Ishikawa (cell line): Measurements from ENCODE around the gene PTGFRN.

Source experiments
- CEBPB ChIP-seq: IDR thresholded peaks from 2 replicates; pipeline ENCODE4 v1.6.1; 2012
- CREB1 ChIP-seq: IDR thresholded peaks from 2 replicates; pipeline ENCODE4 v1.6.1; 2012; ENCODE audit warnings: low read depth
- EGR1 ChIP-seq: IDR thresholded peaks from 2 replicates; pipeline ENCODE4 v1.6.1; 2012
- EP300 ChIP-seq: IDR thresholded peaks from 2 replicates; pipeline ENCODE4 v1.6.1; 2012; ENCODE audit warnings: borderline replicate concordance
- FOXM1 ChIP-seq: IDR thresholded peaks from 2 replicates; pipeline ENCODE4 v1.6.1; 2012; ENCODE audit warnings: low read depth, borderline replicate concordance
- MAX ChIP-seq: IDR thresholded peaks from 2 replicates; pipeline ENCODE4 v1.6.1; 2012
- NFIC ChIP-seq: IDR thresholded peaks from 2 replicates; pipeline ENCODE4 v1.6.1; 2012
- RAD21 ChIP-seq: IDR thresholded peaks from 2 replicates; pipeline ENCODE4 v1.6.1; 2012; ENCODE audit warnings: low read depth
- REST ChIP-seq: IDR thresholded peaks from 2 replicates; pipeline ENCODE4 v1.6.1; 2012; ENCODE audit warnings: low read depth, mild to moderate bottlenecking
- TAF1 ChIP-seq: IDR thresholded peaks from 2 replicates; pipeline ENCODE4 v1.6.1; 2012; ENCODE audit warnings: low read depth, mild to moderate bottlenecking
- TCF12 ChIP-seq: IDR thresholded peaks from 2 replicates; pipeline ENCODE4 v1.6.1; 2012; ENCODE audit warnings: low read depth
- TEAD4 ChIP-seq: IDR thresholded peaks from 2 replicates; pipeline ENCODE4 v1.6.1; 2012
- YY1 ChIP-seq: IDR thresholded peaks from 2 replicates; pipeline ENCODE4 v1.6.1; 2012; ENCODE audit warnings: low read depth
- ZBTB7A ChIP-seq: IDR thresholded peaks from 2 replicates; pipeline ENCODE4 v1.6.1; 2012; ENCODE audit warnings: low read depth
- TF ChIP-seq, protein P1 (sequence below): IDR thresholded peaks from 2 replicates; pipeline ENCODE4 v1.6.1; 2012

The PTGFRN gene

GRCh38 chr1:116927049-116927798 is 17.5 kb downstream of the PTGFRN start:
- TF ChIP-seq YY1 (no peak), MAX (no peak), CEBPB (no peak), CREB1 (no peak), TEAD4 (no peak), REST (no peak), TAF1 (no peak), EGR1 (no peak), RAD21 (no peak), FOXM1 (no peak), TCF12 (no peak), EP300 (no peak), ZBTB7A (no peak)
- TF ChIP-seq, protein P1, sequence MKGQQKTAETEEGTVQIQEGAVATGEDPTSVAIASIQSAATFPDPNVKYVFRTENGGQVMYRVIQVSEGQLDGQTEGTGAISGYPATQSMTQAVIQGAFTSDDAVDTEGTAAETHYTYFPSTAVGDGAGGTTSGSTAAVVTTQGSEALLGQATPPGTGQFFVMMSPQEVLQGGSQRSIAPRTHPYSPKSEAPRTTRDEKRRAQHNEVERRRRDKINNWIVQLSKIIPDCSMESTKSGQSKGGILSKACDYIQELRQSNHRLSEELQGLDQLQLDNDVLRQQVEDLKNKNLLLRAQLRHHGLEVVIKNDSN = no peak

- TF ChIP-seq REST = no peak
- no peak for TF ChIP-seq EGR1
- TF ChIP-seq, protein P1 = no peak
- TF ChIP-seq FOXM1 = no peak
- TF ChIP-seq TAF1 = no peak
- TF ChIP-seq CREB1 = no peak
- no peak for TF ChIP-seq TCF12
- no peak for TF ChIP-seq TEAD4
- no peak for TF ChIP-seq RAD21
- no peak for TF ChIP-seq YY1
- no peak for TF ChIP-seq EP300
- TF ChIP-seq MAX = no peak
- no peak for TF ChIP-seq CEBPB
- no peak for TF ChIP-seq ZBTB7A
Observed at GRCh38 chr1:116929961-116930592, 20.4 kb downstream of the PTGFRN start.

DNA sequence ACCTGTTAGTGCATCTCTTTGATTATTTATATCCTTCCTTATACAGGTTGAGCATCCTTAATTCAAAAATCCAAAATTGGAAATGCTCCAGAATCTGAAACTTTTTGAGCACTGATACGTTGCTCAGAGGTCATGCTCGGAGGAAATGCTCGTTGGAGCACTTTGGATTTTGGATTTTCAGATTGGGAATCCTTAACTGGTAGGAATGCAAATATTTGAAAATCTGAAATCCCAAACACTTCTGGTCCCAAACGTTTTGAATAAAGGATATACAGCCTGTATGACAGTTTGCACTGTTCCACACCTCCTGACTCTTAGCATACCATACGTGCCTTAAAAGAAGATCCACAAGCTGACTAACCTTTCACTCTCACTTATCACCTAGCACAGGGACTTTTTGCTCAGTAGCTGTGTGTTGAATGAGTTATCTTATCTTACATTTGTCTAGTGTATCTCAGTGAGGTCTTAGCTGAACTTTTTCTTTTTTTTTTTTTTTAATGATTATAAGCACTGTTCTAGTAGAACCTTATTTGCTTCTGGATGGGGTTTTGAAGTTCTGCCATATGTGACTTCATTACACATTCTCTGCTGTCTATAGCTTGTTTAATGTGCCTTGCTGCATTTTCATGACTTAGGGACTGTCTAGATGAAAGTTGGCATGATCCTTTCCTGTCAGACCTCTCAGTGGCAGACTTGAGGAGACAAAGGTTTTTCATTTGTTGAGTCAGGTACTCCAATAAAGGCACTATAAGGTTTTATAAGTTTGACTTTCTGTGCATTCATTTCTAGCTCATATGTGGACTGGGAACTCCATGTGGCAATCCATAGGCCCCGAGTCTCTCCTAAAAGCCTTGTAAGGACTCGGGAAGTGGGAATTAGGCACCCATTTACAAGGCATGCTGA is 21.6 kb downstream of the PTGFRN start:
- no peak for TF ChIP-seq TCF12
- TF ChIP-seq EP300 = no peak
- TF ChIP-seq CREB1 = no peak
- no peak for TF ChIP-seq NFIC
- TF ChIP-seq YY1 = no peak
- no peak for TF ChIP-seq CEBPB
- no peak for TF ChIP-seq RAD21
- TF ChIP-seq ZBTB7A = no peak
- no peak for TF ChIP-seq EGR1
- no peak for TF ChIP-seq REST
- no peak for TF ChIP-seq MAX
- TF ChIP-seq, protein P1 = no peak
